Measurements from ENCODE around the gene SLC16A5. TPM values are rescaled to one million over a fixed set of nuclear protein-coding genes. Genes with fewer than 3 reads are reported as not detected.

The SLC16A5 gene
- total and polyA plus RNA-seq, 12 donors: 3.6 to 17.4 (median 11.9) TPM

DNA sequence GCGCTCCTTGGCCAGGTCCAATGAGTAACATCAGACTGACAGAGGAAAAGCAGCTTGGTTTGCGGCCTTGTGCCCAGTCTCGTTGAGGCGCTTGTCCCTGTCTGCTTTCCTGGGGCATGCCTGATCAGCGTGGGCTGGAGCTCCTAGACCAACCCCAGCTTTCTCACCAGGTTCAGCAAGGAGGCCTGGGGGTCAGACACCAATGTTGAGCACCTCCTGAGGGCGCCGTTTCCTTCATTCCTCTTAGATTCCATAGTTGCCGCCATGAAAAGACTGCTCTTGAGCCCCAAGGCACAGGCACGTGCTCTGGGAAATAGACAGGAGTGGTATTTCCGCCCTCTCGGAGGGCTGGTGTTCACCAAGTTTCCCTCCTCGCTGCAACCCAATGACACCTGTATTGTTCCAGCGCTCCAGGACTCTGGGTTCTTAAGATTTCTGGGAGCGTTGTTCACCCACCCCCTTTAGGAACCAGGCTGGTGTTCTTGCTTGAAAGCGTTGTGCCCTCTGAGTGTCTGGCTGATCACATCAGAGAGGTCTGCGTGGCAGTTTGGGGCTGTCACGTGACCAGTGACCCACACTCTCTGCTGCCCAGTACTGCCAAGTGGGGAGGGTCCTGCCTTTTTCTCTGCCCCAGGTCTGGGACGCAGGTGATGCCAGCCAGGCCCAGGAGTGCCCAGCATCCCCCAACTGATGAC is 22.7 kb upstream of the SLC16A5 start:
- intact Hi-C loops (cut with DNase I): loop anchor here in 3 of 10 donors (5.0 to 10.0 kb wide), 4 partner anchors 47 to 140 kb away; partner anchors contain the start of gene NUP85 (in 1 of the 3)
- peaks cover 0 to 57% (median 27%) of the 10 kb centered on the region in 9 donors for H3K36me3 ChIP-seq
- TF ChIP-seq, protein P1, sequence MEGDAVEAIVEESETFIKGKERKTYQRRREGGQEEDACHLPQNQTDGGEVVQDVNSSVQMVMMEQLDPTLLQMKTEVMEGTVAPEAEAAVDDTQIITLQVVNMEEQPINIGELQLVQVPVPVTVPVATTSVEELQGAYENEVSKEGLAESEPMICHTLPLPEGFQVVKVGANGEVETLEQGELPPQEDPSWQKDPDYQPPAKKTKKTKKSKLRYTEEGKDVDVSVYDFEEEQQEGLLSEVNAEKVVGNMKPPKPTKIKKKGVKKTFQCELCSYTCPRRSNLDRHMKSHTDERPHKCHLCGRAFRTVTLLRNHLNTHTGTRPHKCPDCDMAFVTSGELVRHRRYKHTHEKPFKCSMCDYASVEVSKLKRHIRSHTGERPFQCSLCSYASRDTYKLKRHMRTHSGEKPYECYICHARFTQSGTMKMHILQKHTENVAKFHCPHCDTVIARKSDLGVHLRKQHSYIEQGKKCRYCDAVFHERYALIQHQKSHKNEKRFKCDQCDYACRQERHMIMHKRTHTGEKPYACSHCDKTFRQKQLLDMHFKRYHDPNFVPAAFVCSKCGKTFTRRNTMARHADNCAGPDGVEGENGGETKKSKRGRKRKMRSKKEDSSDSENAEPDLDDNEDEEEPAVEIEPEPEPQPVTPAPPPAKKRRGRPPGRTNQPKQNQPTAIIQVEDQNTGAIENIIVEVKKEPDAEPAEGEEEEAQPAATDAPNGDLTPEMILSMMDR (IDR thresholded peaks at IDR 0.05): no peak
- WGBS, 2 donors: 93 to 94% methylated on average over 18 of the region's 18 CpGs
- H3K27ac ChIP-seq: no peak overlapping the region
- H3K4me3 ChIP-seq: no peak overlapping the region
- ATAC-seq (no peak), DNase-seq (no peak)
- H3K4me1 ChIP-seq: peaks cover 0 to 12% (median 8%) of the 10 kb centered on the region in 9 donors
- H3K27me3 ChIP-seq: no peaks in the 10 kb centered on the region
- no peaks in the 10 kb centered on the region for H3K9me3 ChIP-seq

DNA sequence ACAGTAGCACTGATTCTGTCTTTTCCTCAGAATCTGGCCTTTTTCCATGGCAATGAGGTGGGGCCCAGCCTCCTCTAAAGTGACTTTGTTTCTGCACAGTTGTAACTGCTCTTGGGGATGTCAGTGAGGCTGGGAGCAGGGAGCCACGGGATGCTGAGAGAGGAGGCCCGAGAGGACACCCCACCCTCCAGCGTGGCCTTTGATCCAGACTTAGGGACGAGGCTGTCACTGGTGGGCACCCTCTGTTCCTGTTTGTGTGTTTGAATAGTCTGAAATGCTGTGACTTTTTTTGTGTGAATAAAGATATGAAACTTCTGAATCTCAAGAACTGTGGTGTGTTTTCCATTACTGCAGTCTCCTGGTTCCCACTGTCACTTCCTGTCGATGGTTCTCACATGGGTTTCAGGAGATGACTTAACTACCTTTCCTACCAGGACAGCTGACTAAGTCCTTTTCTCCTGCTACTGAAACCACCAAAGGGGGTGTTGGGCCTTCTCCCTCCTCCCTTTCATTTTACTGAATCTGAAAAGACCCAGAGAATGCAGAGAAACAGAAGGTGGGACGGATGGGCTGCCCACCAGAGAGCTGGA is 22.1 kb upstream of the SLC16A5 start:
- Histone ChIP-seq H3K4me3 (no peak overlapping the region), H3K4me1 (peaks cover 0 to 6% (median 2%) of the 10 kb centered on the region in 9 donors), H3K9me3 (no peaks in the 10 kb centered on the region), H3K36me3 (peaks cover 0 to 50% (median 27%) of the 10 kb centered on the region in 9 donors), H3K27me3 (no peaks in the 10 kb centered on the region), H3K27ac (no peak overlapping the region)
- no peak for ATAC-seq
- intact Hi-C loops (cut with DNase I): loop anchor here in 3 of 10 donors (10.0 kb wide), 3 partner anchors 99 to 139 kb away; partner anchors contain the start of gene NUP85 (in 1 of the 3)
- DNase-seq: no peak
- TF ChIP-seq, protein P1 (IDR thresholded peaks at IDR 0.05): no peak
- 70 to 79% methylated on average over 6 of the region's 6 CpGs for WGBS, 2 donors

DNA sequence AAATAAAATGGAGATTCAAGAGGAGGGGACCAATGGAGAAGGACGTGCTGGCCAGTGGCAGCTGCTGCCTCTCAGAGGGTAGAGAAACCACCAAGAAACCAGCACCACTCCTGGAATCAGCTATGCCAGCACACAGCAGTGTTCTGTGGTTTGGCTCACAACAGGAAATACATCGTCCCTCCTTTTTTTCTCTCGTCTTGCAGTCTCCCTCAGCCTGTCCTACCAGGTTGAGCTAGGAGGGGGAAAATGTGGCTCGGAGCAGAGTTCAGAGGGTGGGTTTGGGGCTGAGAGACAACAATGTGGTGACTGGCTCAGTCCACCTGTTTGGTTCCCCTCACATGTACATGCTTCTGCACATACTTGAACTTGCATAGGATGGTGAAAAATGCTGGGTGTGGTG is 19.9 kb upstream of the SLC16A5 start:
- no peak for ATAC-seq
- Histone ChIP-seq H3K4me1 (peaks cover 0 to 19% (median 6%) of the 10 kb centered on the region in 9 donors), H3K27me3 (no peaks in the 10 kb centered on the region), H3K27ac (no peak overlapping the region), H3K36me3 (peaks cover 0 to 29% (median 18%) of the 10 kb centered on the region in 9 donors), H3K9me3 (no peaks in the 10 kb centered on the region), H3K4me3 (no peak overlapping the region)
- intact Hi-C loops (cut with DNase I): loop anchor here in 3 of 10 donors (10.0 kb wide), 3 partner anchors 97 to 137 kb away; partner anchors contain the start of gene NUP85 (in 1 of the 3)
- 67 to 82% methylated on average over 4 of the region's 4 CpGs for WGBS, 2 donors
- DNase-seq: no peak
- TF ChIP-seq, protein P1 (IDR thresholded peaks at IDR 0.05): no peak

DNA sequence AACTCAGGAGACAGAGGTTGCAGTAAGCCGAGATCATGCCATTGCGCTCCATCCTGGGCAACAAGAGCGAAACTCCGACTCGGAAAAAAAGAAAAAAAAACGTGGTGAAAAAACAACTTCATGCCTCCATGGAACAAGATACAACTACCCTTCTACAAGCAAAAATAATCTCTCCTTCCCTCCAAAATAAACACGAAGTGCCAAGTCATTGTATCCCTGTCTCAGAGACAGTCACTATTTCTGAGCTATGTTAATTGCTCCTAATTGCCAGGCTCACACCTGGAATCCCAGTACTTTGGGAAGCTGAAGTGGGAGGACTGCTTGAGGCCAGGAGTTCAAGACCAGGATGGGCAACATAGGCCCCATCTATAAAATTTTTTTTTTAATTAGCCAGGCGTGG is 19.0 kb upstream of the SLC16A5 start:
- Histone ChIP-seq H3K36me3 (peaks cover 0 to 20% (median 9%) of the 10 kb centered on the region in 9 donors), H3K4me3 (no peak overlapping the region), H3K27ac (no peak overlapping the region), H3K9me3 (no peaks in the 10 kb centered on the region), H3K27me3 (no peaks in the 10 kb centered on the region), H3K4me1 (peaks cover 0 to 19% (median 6%) of the 10 kb centered on the region in 9 donors)
- ATAC-seq (no peak), DNase-seq (no peak)
- whole genome bisulfite sequencing, 2 donors: 80 to 82% methylated on average over 8 of the region's 8 CpGs
- TF ChIP-seq, protein P1 (IDR thresholded peaks at IDR 0.05): no peak
- intact Hi-C loops (cut with DNase I): loop anchor here in 3 of 10 donors (10.0 kb wide), 3 partner anchors 96 to 136 kb away; partner anchors contain the start of gene NUP85 (in 1 of the 3)
